Activated naive CD8-positive, alpha-beta T cell treated with anti-CD3 and anti-CD28 coated beads, Interleukin-2, amount 10 ng/mL, durations not matched to agents 7 days and 5 days (primary cell): ENCODE measurements around the gene PRPF39. TPM values are rescaled to one million over a fixed set of nuclear protein-coding genes. Genes with fewer than 3 reads are reported as not detected.
"Not testable (repeated sequence)": the region's sequence is repeated elsewhere in the genome, so short reads cannot be mapped to it uniquely, and the experiment has no call there.

ENCODE experiments used
- ATAC-seq: fragments of 150-1000 bp; cut with Tn5 transposase; one replicate; pipeline ENCODE4 v1.10.0; 2021; ENCODE audit warnings: low read depth, moderate library complexity
- POLR2A ChIA-PET: fragments of 350-600 bp; sonication (Branson Sonifier 250); formaldehyde crosslinking; loops from one replicate; lab custom pipeline; 2021; ENCODE audit warnings: antibody characterized with exemption; lab: Charles Lee
- DNase-seq: peaks from one replicate; pipeline ENCODE4 v3.0.0; 2021
- H3K27ac Mint-ChIP-seq: one replicate; pipeline ENCODE4 v1.8.0; 2022; ENCODE audit warnings: mild to moderate bottlenecking, mixed read lengths
- H3K27me3 Mint-ChIP-seq: one replicate; pipeline ENCODE4 v1.8.0; 2022; ENCODE audit warnings: mild to moderate bottlenecking, moderate library complexity, mixed read lengths
- H3K36me3 Mint-ChIP-seq: one replicate; pipeline ENCODE4 v1.8.0; 2021; ENCODE audit warnings: mild to moderate bottlenecking, mixed read lengths
- H3K4me1 Mint-ChIP-seq: one replicate; pipeline ENCODE4 v1.8.0; 2021; ENCODE audit warnings: mixed read lengths
- H3K4me3 Mint-ChIP-seq: one replicate; pipeline ENCODE4 v1.8.0; 2022; ENCODE audit warnings: mild to moderate bottlenecking, moderate library complexity, mixed read lengths
- H3K9me3 Mint-ChIP-seq: one replicate; pipeline ENCODE4 v1.8.0; 2021; ENCODE audit warnings: mixed read lengths
- total RNA-seq, 2 experiments: library from RNA; stranded (reverse); gene quantifications; one replicate each; pipeline ENCODE4 v1.2.3, GENCODE V29; 2021

The PRPF39 gene
- total RNA-seq, 2 experiments from 2014 or later, result 54.8 to 56.8 TPM

GRCh38 chr14:45065956-45066355 is 18.0 kb upstream of the PRPF39 start:
- Mint-ChIP-seq H3K4me3 (no peak overlapping the region), H3K36me3 (peaks cover 6% of the 10 kb centered on the region), H3K27ac (no peak overlapping the region), H3K4me1 (no peaks in the 10 kb centered on the region), H3K9me3 (no peaks in the 10 kb centered on the region), H3K27me3 (no peaks in the 10 kb centered on the region)
- POLR2A ChIA-PET, result no interaction called here
- no peak for DNase-seq
- ATAC-seq, result no peak

GRCh38 chr14:45066667-45067066 is 17.2 kb upstream of the PRPF39 start:
- ATAC-seq, result no peak
- Mint-ChIP-seq H3K27ac (no peak overlapping the region), H3K36me3 (peaks cover 6% of the 10 kb centered on the region), H3K4me1 (no peaks in the 10 kb centered on the region), H3K4me3 (no peak overlapping the region), H3K9me3 (no peaks in the 10 kb centered on the region), H3K27me3 (no peaks in the 10 kb centered on the region)
- DNase-seq, result no peak
- POLR2A ChIA-PET, result no interaction called here

- Mint-ChIP-seq H3K27ac (no peak overlapping the region), H3K27me3 (no peaks in the 10 kb centered on the region), H3K4me1 (no peaks in the 10 kb centered on the region), H3K36me3 (peaks cover 4% of the 10 kb centered on the region), H3K9me3 (no peaks in the 10 kb centered on the region), H3K4me3 (no peak overlapping the region)
- ATAC-seq (no peak), DNase-seq (no peak)
- POLR2A ChIA-PET, result no interaction called here
These were observed 15.5 kb upstream of the PRPF39 start for GRCh38 chr14:45068396-45068795.

GRCh38 chr14:45070215-45070614 is 13.7 kb upstream of the PRPF39 start:
- H3K4me1 Mint-ChIP-seq, result no peaks in the 10 kb centered on the region
- POLR2A ChIA-PET, result no interaction called here
- no peaks in the 10 kb centered on the region for H3K27me3 Mint-ChIP-seq
- H3K9me3 Mint-ChIP-seq, result no peaks in the 10 kb centered on the region
- DNase-seq (no peak), ATAC-seq (no peak)
- no peak overlapping the region for H3K4me3 Mint-ChIP-seq
- no peak overlapping the region for H3K27ac Mint-ChIP-seq
- peaks cover 2% of the 10 kb centered on the region for H3K36me3 Mint-ChIP-seq

- ATAC-seq (no peak), DNase-seq (no peak)
- Mint-ChIP-seq H3K9me3 (no peaks in the 10 kb centered on the region), H3K4me1 (no peaks in the 10 kb centered on the region), H3K27me3 (no peaks in the 10 kb centered on the region), H3K4me3 (no peak overlapping the region), H3K36me3 (peaks cover 2% of the 10 kb centered on the region), H3K27ac (no peak overlapping the region)
- POLR2A ChIA-PET, result no interaction called here
These were observed 11.8 kb upstream of the PRPF39 start for GRCh38 chr14:45072126-45072525.

- Mint-ChIP-seq H3K4me3 (no peak overlapping the region), H3K4me1 (no peaks in the 10 kb centered on the region), H3K27ac (no peak overlapping the region), H3K27me3 (no peaks in the 10 kb centered on the region), H3K9me3 (no peaks in the 10 kb centered on the region), H3K36me3 (peaks cover 2% of the 10 kb centered on the region)
- no peak for ATAC-seq
- no peak for DNase-seq
- POLR2A ChIA-PET, result no interaction called here
These were observed 10.6 kb upstream of the PRPF39 start for GRCh38 chr14:45073231-45073879.

- H3K4me1 Mint-ChIP-seq, result peaks cover 2% of the 10 kb centered on the region
- DNase-seq (no peak), ATAC-seq (no peak)
- no peaks in the 10 kb centered on the region for H3K9me3 Mint-ChIP-seq
- no peaks in the 10 kb centered on the region for H3K27me3 Mint-ChIP-seq
- H3K27ac Mint-ChIP-seq, result no peak overlapping the region
- H3K4me3 Mint-ChIP-seq, result no peak overlapping the region
- POLR2A ChIA-PET, result no interaction called here
- H3K36me3 Mint-ChIP-seq, result no peaks in the 10 kb centered on the region
These were observed 5.6 kb upstream of the PRPF39 start for GRCh38 chr14:45078323-45078722.

GRCh38 chr14:45080416-45080968 is 3.4 kb upstream of the PRPF39 start:
- H3K27ac Mint-ChIP-seq, H3K4me3 Mint-ChIP-seq, H3K27me3 Mint-ChIP-seq, H3K9me3 Mint-ChIP-seq, ATAC-seq, H3K36me3 Mint-ChIP-seq, POLR2A ChIA-PET, DNase-seq: not testable (repeated sequence)
- H3K4me1 Mint-ChIP-seq, result peaks cover 10% of the 10 kb centered on the region

- H3K4me3 Mint-ChIP-seq, DNase-seq, H3K27ac Mint-ChIP-seq, POLR2A ChIA-PET, ATAC-seq, H3K36me3 Mint-ChIP-seq, H3K27me3 Mint-ChIP-seq, H3K9me3 Mint-ChIP-seq: not testable (repeated sequence)
- H3K4me1 Mint-ChIP-seq, result peaks cover 12% of the 10 kb centered on the region
These were observed 2.8 kb upstream of the PRPF39 start for GRCh38 chr14:45081096-45081495.

GRCh38 chr14:45082420-45082819 is 1.5 kb upstream of the PRPF39 start:
- no peak for DNase-seq
- ATAC-seq, result no peak
- no peaks in the 10 kb centered on the region for H3K9me3 Mint-ChIP-seq
- peaks cover 10% of the 10 kb centered on the region for H3K36me3 Mint-ChIP-seq
- peaks cover 23% of the 10 kb centered on the region for H3K4me1 Mint-ChIP-seq
- H3K4me3 Mint-ChIP-seq, result no peak overlapping the region
- POLR2A ChIA-PET, result interaction anchor here (1.5 kb wide), 1 partner anchor 186 kb away, joined by 4 read pairs; a partner anchor contains a TSS
- H3K27ac Mint-ChIP-seq, result peak overlapping the region; percentile 32
- H3K27me3 Mint-ChIP-seq, result no peaks in the 10 kb centered on the region

- Mint-ChIP-seq H3K27me3 (no peaks in the 10 kb centered on the region), H3K4me3 (peak overlapping the region; percentile 97), H3K9me3 (no peaks in the 10 kb centered on the region), H3K27ac (no peak overlapping the region), H3K4me1 (peaks cover 31% of the 10 kb centered on the region), H3K36me3 (peaks cover 15% of the 10 kb centered on the region)
- POLR2A ChIA-PET, result interaction anchor here (0.8 to 2.5 kb wide), 3 partner anchors 121 to 187 kb away, joined by 3 to 20 read pairs (median 4); partner anchors contain the start of genes KLHL28, MIS18BP1 and TOGARAM1
- no peak for ATAC-seq
- DNase-seq, result no peak
These were observed 320 bp upstream of the PRPF39 start for GRCh38 chr14:45083617-45083975.

- Mint-ChIP-seq H3K27ac (peak overlapping the region; percentile 66), H3K4me1 (peaks cover 42% of the 10 kb centered on the region), H3K36me3 (peaks cover 17% of the 10 kb centered on the region), H3K4me3 (peak overlapping the region; percentile 97), H3K9me3 (no peaks in the 10 kb centered on the region), H3K27me3 (no peaks in the 10 kb centered on the region)
- ATAC-seq, result no peak
- no peak for DNase-seq
- POLR2A ChIA-PET, result interaction anchor here (0.7 to 2.5 kb wide), 3 partner anchors 14 to 123 kb away, joined by 3 to 20 read pairs (median 4); partner anchors contain the start of genes KLHL28 and TOGARAM1
These were observed 1.0 kb downstream of the PRPF39 start for GRCh38 chr14:45084946-45085346.

- ATAC-seq, result peak; percentile 47
- no peaks in the 10 kb centered on the region for H3K27me3 Mint-ChIP-seq
- no peak overlapping the region for H3K27ac Mint-ChIP-seq
- H3K4me1 Mint-ChIP-seq, result peaks cover 47% of the 10 kb centered on the region
- H3K4me3 Mint-ChIP-seq, result no peak overlapping the region
- POLR2A ChIA-PET, result no interaction called here
- peaks cover 36% of the 10 kb centered on the region for H3K36me3 Mint-ChIP-seq
- H3K9me3 Mint-ChIP-seq, result no peaks in the 10 kb centered on the region
- DNase-seq, result no peak
These were observed 5.9 kb downstream of the PRPF39 start for GRCh38 chr14:45089813-45090212.

GRCh38 chr14:45091710-45092109 is 7.8 kb downstream of the PRPF39 start:
- no peak overlapping the region for H3K27ac Mint-ChIP-seq
- POLR2A ChIA-PET, result no interaction called here

More at GRCh38 chr14:45091710-45092109, 7.8 kb downstream of the PRPF39 start:
- DNase-seq (no peak), ATAC-seq (no peak)
- no peaks in the 10 kb centered on the region for H3K9me3 Mint-ChIP-seq
- no peak overlapping the region for H3K4me3 Mint-ChIP-seq
- peaks cover 34% of the 10 kb centered on the region for H3K4me1 Mint-ChIP-seq
- H3K36me3 Mint-ChIP-seq, result peaks cover 41% of the 10 kb centered on the region
- no peaks in the 10 kb centered on the region for H3K27me3 Mint-ChIP-seq
